IPS-NIHi11 (cell line): ENCODE data around the gene AEBP1.

Experiments used
- DNase-seq: peaks from one replicate; pipeline ENCODE4 v3.0.0; 2012; ENCODE audit warnings: mixed read lengths, low spot score

The AEBP1 gene

GRCh38 chr7:44104860-44105771, 971 bp downstream of the AEBP1 start:
- peak; percentile 55 for DNase-seq

GRCh38 chr7:44105832-44106231, 1.7 kb downstream of the AEBP1 start:
- DNase-seq, result no peak

- DNase-seq, result no peak
These were observed 2.3 kb downstream of the AEBP1 start for GRCh38 chr7:44106311-44107065.

GRCh38 chr7:44107116-44107960, 3.2 kb downstream of the AEBP1 start:
- no peak for DNase-seq

- no peak for DNase-seq
These were observed 4.0 kb downstream of the AEBP1 start for GRCh38 chr7:44107961-44108767.

GRCh38 chr7:44108768-44109750, 4.9 kb downstream of the AEBP1 start:
- DNase-seq, result peak; percentile 35

- DNase-seq, result no peak
These were observed 5.8 kb downstream of the AEBP1 start for GRCh38 chr7:44109991-44110390.

- DNase-seq, result no peak
These were observed 6.8 kb downstream of the AEBP1 start for GRCh38 chr7:44110719-44111635.

GRCh38 chr7:44111761-44112160, 7.6 kb downstream of the AEBP1 start:
- no peak for DNase-seq

- DNase-seq, result peak; percentile 57
These were observed 8.3 kb downstream of the AEBP1 start for GRCh38 chr7:44112231-44112996.

GRCh38 chr7:44112997-44113763, 9.0 kb downstream of the AEBP1 start:
- DNase-seq, result no peak

GRCh38 chr7:44113764-44114354, 9.7 kb downstream of the AEBP1 start:
- DNase-seq, result no peak

GRCh38 chr7:44114586-44115310, 10.6 kb downstream of the AEBP1 start:
- no peak for DNase-seq

- no peak for DNase-seq
These were observed 12.1 kb downstream of the AEBP1 start for GRCh38 chr7:44116087-44116788.

GRCh38 chr7:44116789-44117666, 12.9 kb downstream of the AEBP1 start:
- DNase-seq, result no peak
